NCI-H2196 (cell line): ENCODE measurements around the gene PHYH.
"Not testable (repeated sequence)": the region's sequence is repeated elsewhere in the genome, so short reads cannot be mapped to it uniquely, and the experiment has no call there.

ENCODE experiments used
- DNase-seq: peaks from one replicate; lab custom pipeline; 2025; ENCODE audit not compliant: unreplicated experiment; lab: John Stamatoyannopoulos, UW

The PHYH gene

GRCh38 chr10:13322615-13323148 is 22.8 kb upstream of the PHYH start:
- DNase-seq, result no peak

GRCh38 chr10:13321576-13321975 is 21.7 kb upstream of the PHYH start:
- DNase-seq, result no peak

GRCh38 chr10:13319166-13319565 is 19.3 kb upstream of the PHYH start:
- no peak for DNase-seq

- DNase-seq, result no peak
These were observed 17.6 kb upstream of the PHYH start for GRCh38 chr10:13317474-13317873.

- no peak for DNase-seq
These were observed 16.9 kb upstream of the PHYH start for GRCh38 chr10:13316635-13317311.

GRCh38 chr10:13315361-13315760 is 15.5 kb upstream of the PHYH start:
- no peak for DNase-seq

GRCh38 chr10:13311177-13311575 is 11.3 kb upstream of the PHYH start:
- DNase-seq, result no peak

- DNase-seq, result no peak
These were observed 10.8 kb upstream of the PHYH start for GRCh38 chr10:13310518-13311176.

GRCh38 chr10:13309792-13310191 is 9.9 kb upstream of the PHYH start:
- no peak for DNase-seq

- no peak for DNase-seq
These were observed 8.2 kb upstream of the PHYH start for GRCh38 chr10:13308096-13308495.

- DNase-seq, result no peak
These were observed 6.2 kb upstream of the PHYH start for GRCh38 chr10:13306103-13306502.

- DNase-seq, result no peak
These were observed 3.1 kb upstream of the PHYH start for GRCh38 chr10:13302821-13303555.

GRCh38 chr10:13298748-13299436 is 972 bp downstream of the PHYH start:
- no peak for DNase-seq

GRCh38 chr10:13296476-13296875 is 3.4 kb downstream of the PHYH start:
- no peak for DNase-seq

GRCh38 chr10:13294784-13295183 is 5.1 kb downstream of the PHYH start:
- DNase-seq, result no peak

GRCh38 chr10:13291821-13292773 is 7.8 kb downstream of the PHYH start:
- DNase-seq, result no peak

GRCh38 chr10:13291061-13291460 is 8.8 kb downstream of the PHYH start:
- no peak for DNase-seq

- DNase-seq, result no peak
These were observed 15.8 kb downstream of the PHYH start for GRCh38 chr10:13284050-13284449.

GRCh38 chr10:13282348-13282747 is 17.5 kb downstream of the PHYH start:
- not testable (repeated sequence) for DNase-seq

GRCh38 chr10:13276749-13277365 is 23.0 kb downstream of the PHYH start:
- no peak for DNase-seq
